Uterus (tissue), 4 donors: ENCODE results near the gene NKAIN2. TPM values are rescaled to one million over a fixed set of nuclear protein-coding genes. Genes with fewer than 3 reads are reported as not detected.

Source experiments
- DNase-seq, 2 donors: peaks; one replicate each; pipeline ENCODE4 v3.0.0-alpha.2; 2019 to 2020
- H3K27ac ChIP-seq, 2 donors: fragments of 200-600 bp; sonication (generic); 1 replicate in 1 of 2; 2 replicates in 1 of 2; pipeline ENCODE4 v1.5.1; 2016 to 2018
- H3K27me3 ChIP-seq, 2 donors: fragments of 200-600 bp; sonication (generic); one replicate each; pipeline ENCODE4 v1.5.1; 2018 to 2019; ENCODE audit warnings: control low read depth in 1 of 2
- H3K36me3 ChIP-seq, 2 donors: fragments of 200-600 bp; sonication (generic); one replicate each; pipeline ENCODE4 v1.5.1; 2019; ENCODE audit warnings: control low read depth in 1 of 2
- H3K4me1 ChIP-seq, 2 donors: fragments of 200-600 bp; sonication (generic); one replicate each; pipeline ENCODE4 v1.5.1; 2018 to 2019; ENCODE audit warnings: control low read depth in 1 of 2
- H3K4me3 ChIP-seq, 2 donors: fragments of 200-600 bp; sonication (generic); 1 replicate in 1 of 2; 2 replicates in 1 of 2; pipeline ENCODE4 v1.5.1; 2018 to 2019; ENCODE audit warnings: mild to moderate bottlenecking in 1 of 2
- H3K9me3 ChIP-seq, 2 donors: fragments of 200-600 bp; sonication (generic); one replicate each; pipeline ENCODE4 v1.5.1; 2019; ENCODE audit warnings: control low read depth in 1 of 2
- POLR2A ChIP-seq, 2 donors: fragments of 450-650 bp; IDR thresholded peaks; one replicate each; pipeline ENCODE4 v1.6.1; 2016; ENCODE audit warnings: antibody characterized with exemption in 2 of 2, mild to moderate bottlenecking in 1 of 2, moderate library complexity in 1 of 2
- intact Hi-C: fragments of 100-400 bp; cut with DNase I; formaldehyde crosslinking; loops from one replicate; pipeline ENCODE4 v1.15.1; 2023; ENCODE audit warnings: low total_unique reads
- total RNA-seq, 4 donors: library from RNA; depleted of rRNA in 3 of 4; stranded (reverse); fragments of >200 nt in 3 of 4; gene quantifications; one replicate each; pipeline versions ENCODE4 v1.1.0 to v1.2.4, GENCODE V29; 2014 to 2023
- TF ChIP-seq, protein P1 (sequence below), 4 experiments: fragments of 200-600 bp in 2 of 4; fragments of 450-650 bp in 2 of 4; sonication (generic) in 2 of 4; IDR thresholded peaks; one replicate each; pipeline ENCODE4 v1.5.1; 2016 to 2019; ENCODE audit warnings: antibody characterized with exemption in 4 of 4, mild to moderate bottlenecking in 2 of 4, moderate library complexity in 1 of 4
- donor health status: DM: yes; HTN: yes; CAD: no.

NKAIN2 gene
- total RNA-seq, 4 donors from 2014 or later: 0.59 to 1.1 (median 1.0) TPM; not detected in 1

DNA sequence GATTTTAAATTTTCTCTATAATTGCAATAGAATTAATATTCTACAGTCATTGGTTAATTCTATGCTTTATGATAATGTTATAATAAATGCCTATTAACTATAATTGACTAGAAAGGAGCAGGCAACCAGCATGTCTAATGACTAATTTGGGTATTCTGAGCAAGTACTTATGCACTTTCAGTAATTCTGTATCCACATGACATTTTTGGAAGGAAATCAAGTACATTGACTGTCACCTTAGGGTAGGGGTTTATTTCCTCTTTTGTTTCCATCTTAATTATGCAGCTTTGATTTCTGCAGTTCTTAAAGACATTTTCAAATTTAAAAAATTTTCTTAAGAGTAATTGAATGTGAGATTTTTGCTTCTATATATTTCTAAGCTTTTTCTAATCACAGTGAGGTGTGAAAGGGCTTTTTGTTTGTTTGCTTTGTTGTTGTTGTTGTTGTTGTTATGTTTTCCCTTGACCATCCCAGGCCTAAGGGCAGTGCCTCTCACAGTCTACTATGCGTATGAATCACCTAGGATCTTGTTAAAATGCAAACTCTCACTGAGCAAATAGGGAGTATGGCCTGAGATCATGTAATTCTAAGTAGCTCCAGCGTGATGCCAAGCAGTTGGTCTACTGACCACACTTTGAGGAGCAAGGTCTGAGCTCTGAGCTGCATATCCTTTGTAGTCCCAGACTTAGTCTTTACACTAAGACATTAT lies 691.4 kb downstream of the NKAIN2 start:
- no peaks in the 10 kb centered on the region for H3K9me3 ChIP-seq
- TF ChIP-seq, protein P1, sequence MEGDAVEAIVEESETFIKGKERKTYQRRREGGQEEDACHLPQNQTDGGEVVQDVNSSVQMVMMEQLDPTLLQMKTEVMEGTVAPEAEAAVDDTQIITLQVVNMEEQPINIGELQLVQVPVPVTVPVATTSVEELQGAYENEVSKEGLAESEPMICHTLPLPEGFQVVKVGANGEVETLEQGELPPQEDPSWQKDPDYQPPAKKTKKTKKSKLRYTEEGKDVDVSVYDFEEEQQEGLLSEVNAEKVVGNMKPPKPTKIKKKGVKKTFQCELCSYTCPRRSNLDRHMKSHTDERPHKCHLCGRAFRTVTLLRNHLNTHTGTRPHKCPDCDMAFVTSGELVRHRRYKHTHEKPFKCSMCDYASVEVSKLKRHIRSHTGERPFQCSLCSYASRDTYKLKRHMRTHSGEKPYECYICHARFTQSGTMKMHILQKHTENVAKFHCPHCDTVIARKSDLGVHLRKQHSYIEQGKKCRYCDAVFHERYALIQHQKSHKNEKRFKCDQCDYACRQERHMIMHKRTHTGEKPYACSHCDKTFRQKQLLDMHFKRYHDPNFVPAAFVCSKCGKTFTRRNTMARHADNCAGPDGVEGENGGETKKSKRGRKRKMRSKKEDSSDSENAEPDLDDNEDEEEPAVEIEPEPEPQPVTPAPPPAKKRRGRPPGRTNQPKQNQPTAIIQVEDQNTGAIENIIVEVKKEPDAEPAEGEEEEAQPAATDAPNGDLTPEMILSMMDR (IDR thresholded peaks at IDR 0.05): no peak
- no peak for TF ChIP-seq POLR2A (IDR thresholded peaks at IDR 0.05)

GRCh38 chr6:124495665-124496190 lies 692.1 kb downstream of the NKAIN2 start:
- DNase-seq: no peak
- H3K36me3 ChIP-seq: no peaks in the 10 kb centered on the region
- no peaks in the 10 kb centered on the region for H3K4me1 ChIP-seq
- TF ChIP-seq, protein P1 (IDR thresholded peaks at IDR 0.05): no peak
- no peak for TF ChIP-seq POLR2A (IDR thresholded peaks at IDR 0.05)
- H3K27me3 ChIP-seq: no peaks in the 10 kb centered on the region
- intact Hi-C loops: no loop called here
- no peak overlapping the region for H3K27ac ChIP-seq
- no peaks in the 10 kb centered on the region for H3K9me3 ChIP-seq
- H3K4me3 ChIP-seq: no peak overlapping the region

More for the DNA sequence above, 691.4 kb downstream of the NKAIN2 start:
- Histone ChIP-seq H3K4me3 (no peak overlapping the region), H3K27me3 (no peaks in the 10 kb centered on the region), H3K27ac (no peak overlapping the region), H3K4me1 (no peaks in the 10 kb centered on the region), H3K36me3 (no peaks in the 10 kb centered on the region)
- DNase-seq: no peak
- intact Hi-C loops: no loop called here

GRCh38 chr6:124496334-124496733 lies 692.7 kb downstream of the NKAIN2 start:
- TF ChIP-seq POLR2A (IDR thresholded peaks at IDR 0.05): no peak
- TF ChIP-seq, protein P1 (IDR thresholded peaks at IDR 0.05): no peak
- no peaks in the 10 kb centered on the region for H3K27me3 ChIP-seq
- H3K9me3 ChIP-seq: no peaks in the 10 kb centered on the region
- no peaks in the 10 kb centered on the region for H3K4me1 ChIP-seq
- no peak overlapping the region for H3K4me3 ChIP-seq
- no peaks in the 10 kb centered on the region for H3K36me3 ChIP-seq
- DNase-seq: no peak
- no peak overlapping the region for H3K27ac ChIP-seq
- intact Hi-C loops: no loop called here

DNA sequence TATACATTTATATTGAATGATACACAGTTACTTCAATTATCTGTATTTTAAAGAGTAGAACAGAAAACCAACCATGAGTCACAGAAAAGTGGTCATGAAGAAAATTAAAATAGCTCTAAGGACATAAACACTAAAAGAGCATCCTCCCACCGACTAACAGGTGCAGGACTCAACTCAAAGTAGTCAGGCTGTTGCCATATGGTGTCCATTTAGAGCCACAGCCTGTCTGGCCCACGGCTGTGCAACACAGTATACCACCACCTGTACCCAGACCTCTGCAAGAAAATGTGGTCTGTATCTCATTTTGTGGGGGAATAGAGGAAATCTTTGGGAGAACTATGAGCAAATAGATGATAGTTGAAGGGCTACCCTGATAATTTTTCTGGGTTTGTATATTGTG lies 708.8 kb downstream of the NKAIN2 start:
- Histone ChIP-seq H3K9me3 (no peaks in the 10 kb centered on the region), H3K4me1 (no peaks in the 10 kb centered on the region), H3K36me3 (no peaks in the 10 kb centered on the region), H3K27ac (no peak overlapping the region), H3K4me3 (no peak overlapping the region), H3K27me3 (no peaks in the 10 kb centered on the region)
- TF ChIP-seq, protein P1 (IDR thresholded peaks at IDR 0.05): no peak
- TF ChIP-seq POLR2A (IDR thresholded peaks at IDR 0.05): no peak
- DNase-seq: no peak
- intact Hi-C loops: no loop called here

DNA sequence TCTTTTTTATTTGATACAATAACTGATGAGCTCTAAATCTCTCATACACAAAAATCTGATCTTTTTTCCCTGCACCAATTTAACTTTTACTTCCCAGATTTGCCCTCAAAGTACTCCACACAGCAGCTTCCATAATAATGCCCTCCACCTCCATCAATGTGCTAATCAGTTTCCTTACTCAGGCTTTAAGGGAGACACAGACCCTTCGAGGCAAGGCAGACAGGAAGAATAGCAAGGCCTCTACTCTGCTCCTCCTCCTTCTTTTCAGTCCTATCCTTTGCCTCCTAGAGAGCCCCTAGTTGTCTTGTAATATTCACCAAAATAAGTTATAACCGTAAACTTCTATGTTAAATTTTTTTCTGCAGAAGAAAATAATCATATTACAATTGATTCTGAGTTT lies 713.7 kb downstream of the NKAIN2 start:
- Histone ChIP-seq H3K36me3 (no peaks in the 10 kb centered on the region), H3K4me1 (no peaks in the 10 kb centered on the region), H3K27ac (no peak overlapping the region), H3K9me3 (no peaks in the 10 kb centered on the region), H3K27me3 (no peaks in the 10 kb centered on the region), H3K4me3 (no peak overlapping the region)
- no peak for TF ChIP-seq POLR2A (IDR thresholded peaks at IDR 0.05)
- TF ChIP-seq, protein P1 (IDR thresholded peaks at IDR 0.05): no peak
- DNase-seq: no peak
- intact Hi-C loops: no loop called here
